Erythroblast (primary cell): ENCODE measurements around the gene MECP2.

Experiments used
- GATA1 ChIP-seq: IDR thresholded peaks from 2 replicates; pipeline ENCODE4 v1.6.1; 2011; ENCODE audit warnings: low read depth, mild to moderate bottlenecking, control low read depth, low read length, moderate library complexity
- POLR2A ChIP-seq: IDR thresholded peaks from 2 replicates; pipeline ENCODE4 v1.6.1; 2011; ENCODE audit warnings: mild to moderate bottlenecking, low read length

DNA sequence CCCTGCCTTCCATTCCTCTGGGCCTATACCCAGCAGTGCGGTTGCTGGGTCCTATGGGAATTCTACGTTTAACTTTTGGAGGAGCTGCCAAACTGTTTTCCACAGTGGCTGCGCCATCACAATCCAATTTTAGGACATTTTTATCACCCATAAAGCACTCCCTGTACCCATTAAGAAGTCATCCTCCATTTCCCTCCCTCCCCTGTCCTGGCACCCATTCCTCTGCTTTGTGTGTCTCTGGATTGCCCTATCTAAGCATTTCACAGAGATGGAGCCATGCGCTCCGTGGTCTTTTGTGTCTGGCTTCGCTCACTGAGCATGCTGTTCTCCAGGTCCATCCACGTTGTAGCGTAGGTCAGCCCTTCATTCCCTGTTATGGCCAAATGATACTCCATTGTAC lies 44.9 kb upstream of the MECP2 start:
- no peak for TF ChIP-seq POLR2A
- no peak for TF ChIP-seq GATA1
